Activated CD8-positive, alpha-beta memory T cell treated with anti-CD3 and anti-CD28 coated beads, Interleukin-2, amount 10 ng/mL, durations not matched to agents 7 days and 5 days (primary cell): ENCODE results near the gene MRPS17. TPM values are rescaled to one million over a fixed set of nuclear protein-coding genes. Genes with fewer than 3 reads are reported as not detected.
"Not testable (repeated sequence)": the region's sequence is repeated elsewhere in the genome, so short reads cannot be mapped to it uniquely, and the experiment has no call there.

Experiments used
- ATAC-seq: fragments of 150-1000 bp; cut with Tn5 transposase; one replicate; pipeline ENCODE4 v1.10.0; 2021; ENCODE audit warnings: moderate library complexity
- CTCF ChIA-PET: fragments of 350-600 bp; sonication (Branson Sonifier 250); formaldehyde crosslinking; loops from one replicate; lab custom pipeline; 2021; ENCODE audit warnings: antibody characterized with exemption; lab: Charles Lee
- DNase-seq: peaks from one replicate; pipeline ENCODE4 v3.0.0-alpha.2; 2020
- H3K27ac Mint-ChIP-seq: one replicate; pipeline ENCODE4 v1.8.0; 2021; ENCODE audit warnings: mild to moderate bottlenecking, mixed read lengths
- H3K27me3 Mint-ChIP-seq: one replicate; pipeline ENCODE4 v1.8.0; 2021; ENCODE audit warnings: mixed read lengths
- H3K36me3 Mint-ChIP-seq: one replicate; pipeline ENCODE4 v1.8.0; 2021; ENCODE audit warnings: mild to moderate bottlenecking, mixed read lengths
- H3K4me1 Mint-ChIP-seq: one replicate; pipeline ENCODE4 v1.8.0; 2021; ENCODE audit warnings: mixed read lengths
- H3K4me3 Mint-ChIP-seq: one replicate; pipeline ENCODE4 v1.8.0; 2021; ENCODE audit warnings: mild to moderate bottlenecking, moderate library complexity, mixed read lengths
- H3K9me3 Mint-ChIP-seq: one replicate; pipeline ENCODE4 v1.8.0; 2022; ENCODE audit warnings: low read depth, mixed read lengths
- total RNA-seq, 2 experiments: library from RNA; stranded (reverse); gene quantifications; one replicate each; pipeline ENCODE4 v1.2.3, GENCODE V29; 2021

The MRPS17 gene
- total RNA-seq, result 10 to 100 TPM; 14.3 to 20.3 TPM

- CTCF ChIA-PET, result interaction anchor here (1.3 kb wide), 1 partner anchor 12 kb away, joined by 6 read pairs; no protein-coding TSS in a partner anchor
- H3K4me1 Mint-ChIP-seq, result peaks cover 24% of the 10 kb centered on the region
- peaks cover 5% of the 10 kb centered on the region for H3K9me3 Mint-ChIP-seq
- no peaks in the 10 kb centered on the region for H3K27me3 Mint-ChIP-seq
- peak; percentile 94 for DNase-seq
- peak; percentile 100 for ATAC-seq
- peaks cover 25% of the 10 kb centered on the region for H3K36me3 Mint-ChIP-seq
- peak within 1 kb of the TSS; percentile 93 for H3K4me3 Mint-ChIP-seq
- peak within 1 kb of the TSS; percentile 87 for H3K27ac Mint-ChIP-seq
Observed at GRCh38 chr7:55951637-55952351, at the start of gene MRPS17. MRPS17 (plus strand) TSS chr7:55951877; CDS start chr7:55953196, 1,319 bp downstream.

- H3K27me3 Mint-ChIP-seq, result no peaks in the 10 kb centered on the region
- DNase-seq (no peak), ATAC-seq (no peak)
- CTCF ChIA-PET, result no interaction called here
- peaks cover 2% of the 10 kb centered on the region for H3K4me1 Mint-ChIP-seq
- H3K36me3 Mint-ChIP-seq, result peaks cover 11% of the 10 kb centered on the region
- no peak overlapping the region for H3K4me3 Mint-ChIP-seq
- peaks cover 2% of the 10 kb centered on the region for H3K9me3 Mint-ChIP-seq
- no peak overlapping the region for H3K27ac Mint-ChIP-seq
Observed at GRCh38 chr7:55903985-55904759, 47.5 kb upstream of the MRPS17 start.

DNA sequence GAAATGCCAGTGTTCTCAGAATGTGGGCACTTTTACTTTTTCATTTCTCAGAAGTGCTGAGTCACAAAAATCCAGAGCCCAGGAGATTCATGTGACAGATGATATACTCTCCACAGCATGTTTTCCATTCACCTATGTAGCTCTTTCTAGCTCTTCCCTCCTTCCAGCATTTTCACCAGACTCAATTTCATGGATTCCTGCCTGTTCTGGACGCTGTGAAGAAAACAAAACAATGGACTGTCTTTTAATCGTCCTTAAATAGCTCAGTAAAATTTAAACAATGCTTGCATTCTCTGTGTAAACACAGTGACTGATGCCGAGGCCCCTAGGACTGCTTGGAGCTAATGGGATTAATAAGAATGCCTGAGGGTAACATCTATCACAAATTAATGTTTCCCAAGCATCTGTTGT, 38.9 kb upstream of the MRPS17 start:
- Mint-ChIP-seq H3K4me1 (peaks cover 11% of the 10 kb centered on the region), H3K4me3 (no peak overlapping the region), H3K27ac (no peak overlapping the region), H3K36me3 (peaks cover 15% of the 10 kb centered on the region), H3K9me3 (no peaks in the 10 kb centered on the region), H3K27me3 (no peaks in the 10 kb centered on the region)
- no peak for ATAC-seq
- CTCF ChIA-PET, result no interaction called here
- DNase-seq, result no peak

GRCh38 chr7:55917771-55918170, 33.9 kb upstream of the MRPS17 start:
- Mint-ChIP-seq H3K4me3 (no peak overlapping the region), H3K9me3 (no peaks in the 10 kb centered on the region), H3K36me3 (peaks cover 4% of the 10 kb centered on the region), H3K27me3 (no peaks in the 10 kb centered on the region), H3K4me1 (peaks cover 5% of the 10 kb centered on the region), H3K27ac (no peak overlapping the region)
- no peak for ATAC-seq
- no peak for DNase-seq
- CTCF ChIA-PET, result no interaction called here

- H3K4me1 Mint-ChIP-seq, result no peaks in the 10 kb centered on the region
- CTCF ChIA-PET, result no interaction called here
- H3K9me3 Mint-ChIP-seq, result peaks cover 2% of the 10 kb centered on the region
- no peak overlapping the region for H3K4me3 Mint-ChIP-seq
- no peaks in the 10 kb centered on the region for H3K27me3 Mint-ChIP-seq
- no peak overlapping the region for H3K27ac Mint-ChIP-seq
- ATAC-seq, result no peak
- H3K36me3 Mint-ChIP-seq, result peaks cover 3% of the 10 kb centered on the region
- DNase-seq, result no peak
Observed at GRCh38 chr7:55928006-55928767, 23.5 kb upstream of the MRPS17 start.

DNA sequence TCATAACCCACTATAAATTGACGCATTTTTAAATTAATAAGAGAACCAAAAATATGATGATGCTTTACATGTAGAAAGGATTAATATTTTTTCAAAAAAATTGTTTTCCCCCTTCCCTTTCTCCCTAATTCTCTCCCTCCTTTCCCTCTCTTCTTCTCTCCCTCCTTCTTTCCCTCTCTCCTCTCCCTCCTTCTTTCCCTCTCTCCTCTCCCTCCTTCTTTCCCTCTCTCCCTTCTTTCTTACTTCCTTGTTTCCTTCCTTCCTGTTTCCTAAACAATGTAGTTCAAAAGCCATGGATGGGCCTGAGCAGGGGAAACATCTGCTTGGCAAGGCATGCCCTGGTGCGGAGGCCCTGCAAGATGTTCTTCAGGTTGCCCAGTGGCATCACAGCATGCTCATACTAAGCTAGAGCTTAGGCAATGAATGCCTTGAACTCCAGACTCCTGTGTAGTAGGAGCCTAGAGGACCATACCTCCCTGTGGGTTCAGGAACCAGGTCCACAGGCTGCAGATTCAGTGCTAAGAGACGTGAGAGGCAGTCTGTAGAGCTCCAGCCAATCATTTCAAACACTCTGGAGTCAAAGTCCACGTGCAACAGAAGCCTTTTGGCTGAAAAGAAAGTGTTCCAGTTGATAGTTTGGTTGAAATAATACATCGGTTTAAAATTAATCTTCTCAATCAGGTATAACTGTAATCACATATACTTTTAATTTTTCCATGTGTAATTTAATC, 20.1 kb upstream of the MRPS17 start:
- CTCF ChIA-PET, result no interaction called here
- Mint-ChIP-seq H3K4me1 (no peaks in the 10 kb centered on the region), H3K27ac (no peak overlapping the region), H3K27me3 (no peaks in the 10 kb centered on the region), H3K9me3 (peaks cover 4% of the 10 kb centered on the region), H3K36me3 (peaks cover 1% of the 10 kb centered on the region), H3K4me3 (no peak overlapping the region)
- no peak for DNase-seq
- ATAC-seq, result no peak

GRCh38 chr7:55939514-55940123, 12.1 kb upstream of the MRPS17 start:
- H3K27me3 Mint-ChIP-seq, result no peaks in the 10 kb centered on the region
- H3K9me3 Mint-ChIP-seq, result peaks cover 31% of the 10 kb centered on the region
- DNase-seq, result no peak
- no peak overlapping the region for H3K4me3 Mint-ChIP-seq
- CTCF ChIA-PET, result interaction anchor here (1.1 kb wide), 1 partner anchor 19 kb away, joined by 3 read pairs; no protein-coding TSS in a partner anchor
- peaks cover 10% of the 10 kb centered on the region for H3K36me3 Mint-ChIP-seq
- ATAC-seq, result no peak
- no peak overlapping the region for H3K27ac Mint-ChIP-seq
- H3K4me1 Mint-ChIP-seq, result no peaks in the 10 kb centered on the region

GRCh38 chr7:55946545-55946944, 5.1 kb upstream of the MRPS17 start:
- ATAC-seq (no peak), DNase-seq (no peak)
- Mint-ChIP-seq H3K36me3 (peaks cover 4% of the 10 kb centered on the region), H3K9me3 (peaks cover 19% of the 10 kb centered on the region), H3K4me1 (peaks cover 2% of the 10 kb centered on the region), H3K4me3 (no peak overlapping the region), H3K27ac (no peak overlapping the region), H3K27me3 (no peaks in the 10 kb centered on the region)
- CTCF ChIA-PET, result no interaction called here

DNA sequence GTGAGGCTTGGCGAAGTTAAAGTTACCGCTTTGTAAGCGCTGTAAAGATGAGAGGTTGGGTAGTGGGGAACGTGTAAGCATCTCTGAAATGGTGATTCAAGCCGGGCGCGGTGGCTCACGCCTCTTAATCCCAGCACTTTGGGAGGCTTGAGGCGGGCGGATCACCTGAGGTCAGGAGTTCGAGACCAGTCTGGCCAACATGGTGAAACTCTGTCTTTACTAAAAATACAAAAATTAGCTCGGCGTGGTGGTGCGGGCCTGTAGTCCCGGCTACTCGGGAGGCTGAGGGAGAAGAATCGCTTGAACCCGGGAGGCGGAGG, 635 bp downstream of the MRPS17 start:
- H3K27me3 Mint-ChIP-seq, ATAC-seq, CTCF ChIA-PET, DNase-seq, H3K9me3 Mint-ChIP-seq: not testable (repeated sequence)
- peaks cover 24% of the 10 kb centered on the region for H3K4me1 Mint-ChIP-seq
- H3K27ac Mint-ChIP-seq, result peak overlapping the region; percentile 87
- H3K36me3 Mint-ChIP-seq, result peaks cover 25% of the 10 kb centered on the region
- H3K4me3 Mint-ChIP-seq, result peak overlapping the region; percentile 93

DNA sequence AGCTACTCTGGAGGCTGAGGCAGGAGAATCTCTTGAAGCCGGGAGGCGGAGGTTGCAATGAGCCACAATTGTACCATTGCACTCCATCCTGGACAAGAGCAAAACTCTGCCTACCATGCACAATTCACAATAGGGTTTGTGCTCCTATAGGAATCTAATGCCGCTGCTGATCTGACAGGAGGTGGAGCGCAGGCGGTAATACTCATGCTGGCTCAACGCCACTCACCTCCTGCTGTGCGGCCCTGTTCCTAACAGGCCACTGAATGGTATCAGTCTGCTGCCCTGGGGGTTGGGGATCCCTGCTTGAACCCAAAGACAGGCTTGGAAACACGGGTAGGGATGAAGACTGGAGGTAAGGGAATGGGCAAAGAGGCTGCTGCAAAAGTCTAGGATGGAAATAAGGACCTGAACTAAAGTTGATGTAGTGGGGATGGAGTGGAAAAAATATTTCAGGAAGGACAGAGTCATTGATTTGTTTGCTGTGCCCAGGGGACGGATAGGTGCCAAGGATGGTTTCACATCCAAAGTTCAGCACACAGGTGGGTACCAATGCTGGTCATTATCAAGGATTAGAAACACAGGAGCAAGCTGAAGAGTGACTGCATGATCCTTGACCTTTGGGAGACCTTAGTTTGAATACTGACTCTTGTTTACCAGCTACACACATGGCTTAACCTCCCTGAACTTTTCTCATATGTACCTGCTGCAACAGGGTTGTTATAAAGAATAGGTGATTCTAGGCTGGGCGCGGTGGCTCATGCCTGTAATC, 2.2 kb downstream of the MRPS17 start:
- DNase-seq (no peak), ATAC-seq (no peak)
- Mint-ChIP-seq H3K4me3 (peak overlapping the region; percentile 93), H3K27me3 (no peaks in the 10 kb centered on the region), H3K4me1 (peaks cover 24% of the 10 kb centered on the region), H3K36me3 (peaks cover 32% of the 10 kb centered on the region), H3K27ac (peak overlapping the region; percentile 12), H3K9me3 (peaks cover 3% of the 10 kb centered on the region)
- CTCF ChIA-PET, result no interaction called here

DNA sequence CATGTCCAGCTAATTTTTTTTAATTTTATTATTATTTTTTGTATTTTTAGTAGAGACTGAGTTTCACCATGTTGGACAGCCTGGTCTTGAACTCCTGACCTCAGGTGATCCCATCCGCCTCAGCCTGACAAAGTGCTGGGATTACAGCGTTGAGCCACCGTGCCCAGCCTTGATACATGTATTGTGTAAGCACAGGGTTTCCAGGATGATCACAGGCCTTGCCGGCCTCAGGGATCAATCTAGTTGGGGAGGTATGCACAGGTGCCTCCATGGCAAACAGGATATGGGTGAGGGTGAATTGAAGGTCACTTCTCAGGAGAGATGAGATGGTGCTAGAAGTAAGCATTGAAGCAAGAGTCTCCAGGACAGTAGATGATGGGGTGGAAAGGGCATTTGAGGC, 5.5 kb downstream of the MRPS17 start:
- H3K4me1 Mint-ChIP-seq, result peaks cover 18% of the 10 kb centered on the region
- H3K27ac Mint-ChIP-seq, result no peak overlapping the region
- ATAC-seq (no peak), DNase-seq (no peak)
- no peak overlapping the region for H3K4me3 Mint-ChIP-seq
- no peaks in the 10 kb centered on the region for H3K9me3 Mint-ChIP-seq
- no peaks in the 10 kb centered on the region for H3K27me3 Mint-ChIP-seq
- H3K36me3 Mint-ChIP-seq, result peaks cover 26% of the 10 kb centered on the region
- CTCF ChIA-PET, result no interaction called here

GRCh38 chr7:55962014-55962413, 10.3 kb downstream of the MRPS17 start:
- CTCF ChIA-PET, result interaction anchor here (1.0 kb wide), 1 partner anchor 320 kb away, joined by 3 read pairs; no protein-coding TSS in a partner anchor
- H3K27ac Mint-ChIP-seq, result no peak overlapping the region

More at GRCh38 chr7:55962014-55962413, 10.3 kb downstream of the MRPS17 start:
- no peak for ATAC-seq
- no peak for DNase-seq
- peaks cover 23% of the 10 kb centered on the region for H3K4me1 Mint-ChIP-seq
- H3K4me3 Mint-ChIP-seq, result no peak overlapping the region
- H3K9me3 Mint-ChIP-seq, result no peaks in the 10 kb centered on the region
- H3K27me3 Mint-ChIP-seq, result no peaks in the 10 kb centered on the region
- H3K36me3 Mint-ChIP-seq, result peaks cover 9% of the 10 kb centered on the region
